Mammary epithelial cell (primary cell): ENCODE data around the gene GBA3.

Source experiments
- CTCF ChIP-seq, 2 donors: IDR thresholded peaks in 1 of 2; conservative IDR thresholded peaks in 1 of 2; 2 replicates each; pipeline ENCODE4 v1.5.1; 2011 to 2012; ENCODE audit warnings: inconsistent platforms in 2 of 2, low read length in 2 of 2, mild to moderate bottlenecking in 2 of 2, control low read depth in 1 of 2, low read depth in 1 of 2; ENCODE audit not compliant: insufficient read depth in 1 of 2; ENCODE audit errors: extremely low read depth in 1 of 2
- EZH2 ChIP-seq: IDR thresholded peaks from 2 replicates; pipeline ENCODE4 v1.6.1; 2012; ENCODE audit warnings: low read length, inconsistent platforms, borderline replicate concordance

- TF ChIP-seq CTCF (conservative IDR thresholded peaks at IDR 0.05 in 1 of 2, IDR thresholded peaks at IDR 0.05 in 1 of 2; ENCODE audit: extremely low read depth in 1 of 2, insufficient read depth in 1 of 2, low read depth in 1 of 2, low read length in 2 of 2) (no peak), EZH2 (no peak)
Measured at GRCh38 chr4:22842360-22843018, 149.8 kb downstream of the GBA3 start.
